Measurements from ENCODE around the gene EMX1.

- TF ChIP-seq, protein P1, sequence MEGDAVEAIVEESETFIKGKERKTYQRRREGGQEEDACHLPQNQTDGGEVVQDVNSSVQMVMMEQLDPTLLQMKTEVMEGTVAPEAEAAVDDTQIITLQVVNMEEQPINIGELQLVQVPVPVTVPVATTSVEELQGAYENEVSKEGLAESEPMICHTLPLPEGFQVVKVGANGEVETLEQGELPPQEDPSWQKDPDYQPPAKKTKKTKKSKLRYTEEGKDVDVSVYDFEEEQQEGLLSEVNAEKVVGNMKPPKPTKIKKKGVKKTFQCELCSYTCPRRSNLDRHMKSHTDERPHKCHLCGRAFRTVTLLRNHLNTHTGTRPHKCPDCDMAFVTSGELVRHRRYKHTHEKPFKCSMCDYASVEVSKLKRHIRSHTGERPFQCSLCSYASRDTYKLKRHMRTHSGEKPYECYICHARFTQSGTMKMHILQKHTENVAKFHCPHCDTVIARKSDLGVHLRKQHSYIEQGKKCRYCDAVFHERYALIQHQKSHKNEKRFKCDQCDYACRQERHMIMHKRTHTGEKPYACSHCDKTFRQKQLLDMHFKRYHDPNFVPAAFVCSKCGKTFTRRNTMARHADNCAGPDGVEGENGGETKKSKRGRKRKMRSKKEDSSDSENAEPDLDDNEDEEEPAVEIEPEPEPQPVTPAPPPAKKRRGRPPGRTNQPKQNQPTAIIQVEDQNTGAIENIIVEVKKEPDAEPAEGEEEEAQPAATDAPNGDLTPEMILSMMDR (IDR thresholded peaks at IDR 0.05) = no peak
- TF ChIP-seq POLR2A (IDR thresholded peaks at IDR 0.05) (no peak), EP300 (IDR thresholded peaks at IDR 0.05) (no peak)
Observed at GRCh38 chr2:72980535-72981217, 63.4 kb downstream of the EMX1 start.

Measured in ovary (tissue), 3 donors.